HG02623 (cell line): Measurements from ENCODE around the gene OR2T29.
"Not testable (repeated sequence)": the region's sequence is repeated elsewhere in the genome, so short reads cannot be mapped to it uniquely, and the experiment has no call there.

Source experiments
- ATAC-seq: cut with Tn5 transposase; IDR thresholded peaks from one replicate; pipeline ENCODE4 v1.9.1; 2021; ENCODE audit warnings: moderate library complexity; ENCODE audit not compliant: unreplicated experiment

OR2T29 gene

DNA sequence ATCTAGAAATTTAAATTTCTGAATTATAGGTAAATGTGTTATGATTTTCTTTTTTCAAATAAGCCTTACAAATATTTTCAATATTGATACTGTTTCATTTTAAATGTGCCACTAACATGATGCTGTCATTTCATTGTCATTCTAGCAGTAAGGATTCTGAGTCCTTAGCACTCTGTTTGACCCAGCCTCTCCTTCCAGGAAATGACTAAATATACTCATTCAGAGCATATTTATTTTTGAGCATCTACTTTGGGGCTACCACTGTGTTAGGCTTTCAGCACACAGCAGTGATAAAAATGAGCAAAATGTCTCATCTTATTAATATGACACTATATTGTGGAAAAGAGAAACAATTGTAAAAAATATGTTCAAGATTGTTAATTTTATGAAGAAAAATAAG, 52.4 kb downstream of the OR2T29 start:
- not testable (repeated sequence) for ATAC-seq

DNA sequence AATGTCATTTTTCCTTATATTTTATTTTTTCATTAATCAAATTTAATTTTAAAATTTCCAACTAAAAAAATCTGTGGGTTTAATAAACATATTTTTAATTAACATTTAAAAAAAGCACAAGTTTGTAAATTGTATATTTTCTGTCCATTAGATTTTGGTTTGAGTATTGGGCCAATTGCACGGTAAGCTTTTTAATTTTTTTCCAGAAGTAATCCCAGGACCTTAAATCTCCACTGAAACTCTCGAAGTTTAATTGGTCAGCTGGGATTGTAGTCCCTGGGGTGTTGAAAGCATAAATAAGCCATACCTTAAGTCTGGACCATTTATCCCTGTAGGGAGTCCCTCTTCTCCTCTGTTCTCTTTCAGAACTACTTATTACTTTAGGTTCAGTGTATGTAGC, 54.8 kb downstream of the OR2T29 start, which contains the start of gene OR2G6:
OR2G6 (plus strand) TSS at position 301 of the 400 bp plus-strand sequence. CDS start 13,574 bp downstream, outside the sequence.
- ATAC-seq = not testable (repeated sequence)
